AG04450 (cell line): ENCODE data around the gene ALDH6A1. TPM values are rescaled to one million over a fixed set of nuclear protein-coding genes. Genes with fewer than 3 reads are reported as not detected.
"Not testable (repeated sequence)": the region's sequence is repeated elsewhere in the genome, so short reads cannot be mapped to it uniquely, and the experiment has no call there.

Experiments used
- CTCF ChIA-PET: fragments of 300-600, 350-600 bp; formaldehyde crosslinking; extraction: SDS; loops from one replicate; lab custom pipeline; 2022; ENCODE audit warnings: antibody characterized with exemption, inconsistent platforms; lab: Charles Lee
- POLR2A ChIA-PET: fragments of 350-600 bp; formaldehyde crosslinking; extraction: SDS; loops from one replicate; lab custom pipeline; 2021; ENCODE audit warnings: antibody characterized with exemption, inconsistent platforms; lab: Yijun Ruan, JAX
- DNase-seq: peaks from one replicate; pipeline ENCODE4 v3.0.0-alpha.2; 2011; ENCODE audit warnings: low read depth, low spot score
- H3K27ac ChIP-seq: one replicate; pipeline ENCODE4 v1.5.1; 2012; ENCODE audit warnings: low read depth, low read length, control low read depth
- H3K27me3 ChIP-seq: one replicate; pipeline ENCODE4 v1.6.0; 2012; ENCODE audit warnings: low read length; ENCODE audit not compliant: control insufficient read depth, insufficient read depth
- H3K4me3 ChIP-seq: 2 replicates; pipeline ENCODE4 v1.5.1; 2011; ENCODE audit warnings: mild to moderate bottlenecking, low read depth, low read length, control low read depth
- H3K9me3 ChIP-seq: 2 replicates; pipeline ENCODE4 v1.5.1; 2012; ENCODE audit warnings: low read length; ENCODE audit not compliant: control insufficient read depth, insufficient read depth
- CTCF ChIP-seq: IDR thresholded peaks from 2 replicates; pipeline ENCODE4 v1.5.1; 2011; ENCODE audit warnings: low read depth, low read length, control low read depth, inconsistent platforms
- polyA minus RNA-seq: library from RNA; depleted of rRNA, polyadenylated mRNA; stranded (reverse); fragments of >200 nt; gene quantifications from 2 replicates; pipeline ENCODE4 v1.2.3, GENCODE V29; 2011; rRNA and poly(A)+ RNA removed
- polyA plus RNA-seq: library from polyadenylated mRNA; depleted of rRNA; stranded (reverse); fragments of >200 nt; gene quantifications from 2 replicates; pipeline ENCODE4 v1.2.3, GENCODE V29; 2011; rRNA removed

Gene ALDH6A1
- polyA plus RNA-seq, result 18.3 and 19.0 TPM in 2 replicates
- 16.8 and 20.2 TPM in 2 replicates for polyA minus RNA-seq

DNA sequence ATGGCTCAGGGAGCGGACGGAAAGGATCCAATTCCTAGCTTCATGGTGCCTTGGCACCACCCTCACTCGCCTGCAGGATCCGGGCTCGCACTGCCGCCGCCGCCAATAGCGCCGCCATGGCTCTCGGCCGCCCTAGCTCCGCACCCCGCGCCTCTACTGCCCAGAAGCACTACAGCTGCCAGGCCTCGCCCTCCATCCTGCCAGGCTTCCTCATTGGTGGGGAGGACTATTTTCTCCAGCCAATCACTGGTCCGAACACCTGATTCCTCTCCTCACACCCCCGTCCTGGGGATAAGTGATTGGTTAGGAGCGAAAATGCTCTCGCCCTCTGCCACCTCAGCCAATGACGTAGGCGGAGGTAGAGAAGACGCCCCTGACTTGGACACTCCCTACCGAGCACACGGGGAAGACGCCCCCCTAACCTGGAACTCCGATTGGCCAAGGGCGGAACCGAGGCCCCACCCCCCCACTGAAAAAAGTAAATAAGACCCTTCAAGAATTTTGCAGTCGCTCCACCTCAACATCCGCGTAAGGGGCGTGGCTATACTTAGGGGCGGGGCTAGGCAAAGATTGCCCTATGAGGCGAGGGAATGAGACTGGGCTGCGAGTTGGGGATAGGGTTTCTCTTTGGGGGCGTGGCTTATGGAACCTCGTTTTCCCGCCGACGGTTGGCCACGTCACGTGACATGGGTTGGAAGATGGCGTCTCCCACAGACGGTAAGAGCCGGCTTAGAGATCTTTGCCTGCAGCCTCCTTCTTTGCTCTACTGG, at the start of gene ALDH6A1, which contains the start of gene LIN52:
Gene ALDH6A1 (minus strand): TSS at position 177 of the 770 bp plus-strand sequence. CDS start 59 bp downstream, at position 118.
Gene LIN52 (plus strand): TSS at position 680 of the 770 bp plus-strand sequence. CDS start 19 bp downstream, at position 699.
- POLR2A ChIA-PET, result no interaction called here
- DNase-seq, result peak; percentile 100
- CTCF ChIA-PET, result no interaction called here
- TF ChIP-seq CTCF, result peak; percentile 11; the same call in 1 of the 2 replicates
- H3K9me3 ChIP-seq, result no peaks in the 10 kb centered on the region; the same call in 1 of the 2 replicates
- H3K27me3 ChIP-seq, result no peaks in the 10 kb centered on the region
- peak within 1 kb of the TSS; percentile 80 for H3K27ac ChIP-seq
- H3K4me3 ChIP-seq, result peak within 1 kb of the TSS; percentile 90

- no peaks in the 10 kb centered on the region for H3K9me3 ChIP-seq
- POLR2A ChIA-PET, result interaction anchor here (0.6 kb wide), 1 partner anchor 36 kb away, joined by 3 read pairs; no protein-coding TSS in a partner anchor
- CTCF ChIA-PET, result no interaction called here
Measured at GRCh38 chr14:74127634-74128033, 43.4 kb upstream of the ALDH6A1 start.

DNA sequence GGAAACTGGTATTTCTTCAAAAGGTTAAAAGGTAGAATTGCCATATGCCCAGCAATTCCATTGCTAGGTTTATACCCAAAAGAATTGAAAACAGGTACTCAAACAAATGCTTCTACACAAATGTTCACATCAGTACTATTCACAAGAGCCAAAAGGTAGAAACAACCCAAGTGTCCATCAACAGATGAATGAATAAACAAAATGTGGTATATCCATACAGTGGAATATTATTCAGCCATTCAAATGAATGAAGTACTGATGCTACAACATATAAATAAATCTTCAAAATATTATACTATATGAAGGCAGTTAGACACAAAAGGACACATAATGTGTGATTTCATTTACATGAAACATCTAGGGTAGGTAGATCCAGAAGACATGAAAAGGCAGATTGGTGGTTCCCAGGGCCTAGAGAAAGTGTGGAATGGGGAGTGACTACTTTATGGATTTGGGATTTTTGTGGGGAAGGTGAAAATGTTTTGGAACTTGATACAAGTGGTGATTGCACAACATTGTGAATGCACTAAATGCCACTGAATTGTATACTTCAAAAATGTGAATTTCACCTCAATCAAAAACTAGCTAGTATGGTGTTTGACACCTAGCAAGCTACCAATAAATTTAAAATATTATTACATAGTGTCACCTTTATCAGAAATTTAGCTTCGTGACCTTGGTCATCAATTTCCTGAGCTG, 42.2 kb upstream of the ALDH6A1 start:
- DNase-seq, result no peak
- ChIA-PET POLR2A (no interaction called here), CTCF (no interaction called here)
- no peaks in the 10 kb centered on the region for H3K27me3 ChIP-seq
- no peak overlapping the region for H3K4me3 ChIP-seq
- no peak for TF ChIP-seq CTCF
- H3K27ac ChIP-seq, result no peak overlapping the region
- H3K9me3 ChIP-seq, result no peaks in the 10 kb centered on the region

More at GRCh38 chr14:74127634-74128033, 43.4 kb upstream of the ALDH6A1 start:
- TF ChIP-seq CTCF, result no peak
- no peak for DNase-seq
- Histone ChIP-seq H3K4me3 (no peak overlapping the region), H3K27ac (no peak overlapping the region), H3K27me3 (no peaks in the 10 kb centered on the region)

DNA sequence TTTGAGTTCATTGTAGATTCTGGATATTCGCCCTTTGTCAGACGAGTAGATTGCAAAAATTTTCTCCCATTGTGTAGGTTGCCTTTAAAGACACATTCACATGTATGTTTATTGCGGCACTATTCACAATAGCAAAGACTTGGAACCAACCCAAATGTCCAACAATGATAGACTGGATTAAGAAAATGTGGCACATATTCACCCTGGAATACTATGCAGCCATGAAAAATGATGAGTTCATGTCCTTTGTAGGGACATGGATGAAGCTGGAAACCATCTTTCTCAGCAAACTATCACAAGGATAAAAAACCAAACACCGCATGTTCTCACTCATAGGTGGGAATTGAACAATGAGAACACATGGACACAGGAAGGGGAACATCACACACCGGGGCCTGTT, 41.2 kb upstream of the ALDH6A1 start:
- CTCF ChIA-PET, result not testable (repeated sequence)

GRCh38 chr14:74111395-74112216, 27.4 kb upstream of the ALDH6A1 start:
- not testable (repeated sequence) for H3K4me3 ChIP-seq, H3K27ac ChIP-seq, H3K27me3 ChIP-seq, H3K9me3 ChIP-seq
- DNase-seq, result peak; percentile 27
- peak; percentile 67 for TF ChIP-seq CTCF
- CTCF ChIA-PET, result interaction anchor here (0.6 to 3.6 kb wide), 20 partner anchors 8 to 183 kb away, joined by 3 to 39 read pairs (median 4); no protein-coding TSS in a partner anchor
- POLR2A ChIA-PET, result interaction anchor here (0.6 kb wide), 1 partner anchor 94 kb away, joined by 3 read pairs; no protein-coding TSS in a partner anchor

More for the DNA sequence above, 41.2 kb upstream of the ALDH6A1 start:
- H3K27me3 ChIP-seq, POLR2A ChIA-PET, H3K27ac ChIP-seq, DNase-seq, H3K4me3 ChIP-seq, H3K9me3 ChIP-seq: not testable (repeated sequence)
